Measurements from ENCODE around the gene LRRC23. TPM values are rescaled to one million over a fixed set of nuclear protein-coding genes. Genes with fewer than 3 reads are reported as not detected.

LRRC23 gene
- total RNA-seq, 1 donor from 2014 or later, result 8.6 TPM

DNA sequence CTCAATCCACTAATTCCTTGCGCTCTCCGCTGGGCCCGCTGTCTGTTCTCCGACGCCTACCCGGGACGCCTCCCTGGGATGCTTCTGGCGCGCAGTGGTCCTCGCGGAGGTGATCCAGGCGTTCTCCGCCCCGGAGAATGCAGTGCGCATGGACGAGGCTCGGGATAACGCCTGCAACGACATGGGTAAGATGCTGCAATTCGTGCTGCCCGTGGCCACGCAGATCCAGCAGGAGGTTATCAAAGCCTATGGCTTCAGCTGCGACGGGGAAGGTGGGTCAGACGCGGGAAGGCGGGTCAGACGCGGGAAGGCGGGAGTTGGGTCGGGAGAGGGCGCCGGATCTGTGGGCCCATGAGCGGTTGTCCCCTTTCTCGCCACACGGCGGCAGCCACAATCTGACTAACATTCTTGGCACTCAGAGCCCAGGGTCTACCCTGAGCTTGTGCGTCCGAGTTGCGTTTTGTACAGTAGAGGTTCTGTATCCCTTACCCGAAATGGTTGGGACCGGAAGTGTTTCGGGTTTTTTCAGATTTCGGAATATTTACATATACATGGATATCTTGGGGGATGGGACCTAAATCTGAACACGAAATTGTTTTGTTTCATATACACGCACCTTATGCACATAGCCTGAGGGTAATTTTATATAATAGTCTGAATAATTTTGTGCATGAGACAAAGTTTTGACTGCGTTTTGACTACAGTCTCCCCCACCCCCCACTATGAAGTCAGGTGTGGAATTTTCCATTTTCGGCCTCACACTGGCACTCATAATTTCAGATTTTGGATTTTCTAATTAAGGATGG lies 40.0 kb downstream of the LRRC23 start:
- H3K36me3 ChIP-seq, result no peaks in the 10 kb centered on the region
- no peaks in the 10 kb centered on the region for H3K9me3 ChIP-seq
- DNase-seq (ENCODE audit: extremely low spot score in 2 of 2), result peak in 1 of 2 donors; percentile 97
- intact Hi-C loops (cut with DNase I), result loop anchor here (5.0 kb wide), 2 partner anchors 148 to 168 kb away; partner anchors contain the start of gene C1R
- H3K4me3 ChIP-seq, result peak overlapping the region; percentile 56 to 73
- TF ChIP-seq POLR2AphosphoS5 (IDR thresholded peaks at IDR 0.05; ENCODE audit: insufficient read depth in 1 of 2, low read depth in 1 of 2), result peak; percentile 35 to 88
- peak in 1 of 2 donors; percentile 40 for TF ChIP-seq POLR2A (IDR thresholded peaks at IDR 0.05)
- TF ChIP-seq, protein P1, sequence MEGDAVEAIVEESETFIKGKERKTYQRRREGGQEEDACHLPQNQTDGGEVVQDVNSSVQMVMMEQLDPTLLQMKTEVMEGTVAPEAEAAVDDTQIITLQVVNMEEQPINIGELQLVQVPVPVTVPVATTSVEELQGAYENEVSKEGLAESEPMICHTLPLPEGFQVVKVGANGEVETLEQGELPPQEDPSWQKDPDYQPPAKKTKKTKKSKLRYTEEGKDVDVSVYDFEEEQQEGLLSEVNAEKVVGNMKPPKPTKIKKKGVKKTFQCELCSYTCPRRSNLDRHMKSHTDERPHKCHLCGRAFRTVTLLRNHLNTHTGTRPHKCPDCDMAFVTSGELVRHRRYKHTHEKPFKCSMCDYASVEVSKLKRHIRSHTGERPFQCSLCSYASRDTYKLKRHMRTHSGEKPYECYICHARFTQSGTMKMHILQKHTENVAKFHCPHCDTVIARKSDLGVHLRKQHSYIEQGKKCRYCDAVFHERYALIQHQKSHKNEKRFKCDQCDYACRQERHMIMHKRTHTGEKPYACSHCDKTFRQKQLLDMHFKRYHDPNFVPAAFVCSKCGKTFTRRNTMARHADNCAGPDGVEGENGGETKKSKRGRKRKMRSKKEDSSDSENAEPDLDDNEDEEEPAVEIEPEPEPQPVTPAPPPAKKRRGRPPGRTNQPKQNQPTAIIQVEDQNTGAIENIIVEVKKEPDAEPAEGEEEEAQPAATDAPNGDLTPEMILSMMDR (IDR thresholded peaks at IDR 0.05), result peak; percentile 54 to 98 (median 73)
- peak overlapping the region; percentile 95 for H3K27ac ChIP-seq
- H3K27me3 ChIP-seq, result no peaks in the 10 kb centered on the region
- peaks cover 34% of the 10 kb centered on the region for H3K4me1 ChIP-seq

DNA sequence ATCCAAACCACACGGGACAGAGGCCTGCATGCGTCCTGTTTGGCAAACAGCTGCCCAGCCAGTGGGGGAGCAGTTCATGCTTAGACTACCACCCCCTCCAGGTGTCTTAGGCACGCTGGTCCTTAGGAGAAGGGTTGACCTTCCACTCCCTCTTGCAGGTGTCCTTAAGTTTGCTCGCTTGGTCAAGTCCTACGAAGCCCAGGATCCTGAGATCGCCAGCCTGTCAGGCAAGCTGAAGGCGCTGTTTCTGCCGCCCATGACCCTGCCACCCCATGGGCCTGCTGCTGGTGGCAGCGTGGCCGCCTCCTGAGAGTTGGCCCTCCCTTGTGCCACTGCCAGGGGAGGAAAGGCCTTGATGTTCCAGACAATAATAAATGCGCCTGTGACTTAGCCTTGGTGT lies 41.0 kb downstream of the LRRC23 start:
- TF ChIP-seq, protein P1 (IDR thresholded peaks at IDR 0.05), result no peak
- TF ChIP-seq POLR2AphosphoS5 (IDR thresholded peaks at IDR 0.05; ENCODE audit: insufficient read depth in 1 of 2, low read depth in 1 of 2) (no peak), POLR2A (IDR thresholded peaks at IDR 0.05) (no peak)

DNA sequence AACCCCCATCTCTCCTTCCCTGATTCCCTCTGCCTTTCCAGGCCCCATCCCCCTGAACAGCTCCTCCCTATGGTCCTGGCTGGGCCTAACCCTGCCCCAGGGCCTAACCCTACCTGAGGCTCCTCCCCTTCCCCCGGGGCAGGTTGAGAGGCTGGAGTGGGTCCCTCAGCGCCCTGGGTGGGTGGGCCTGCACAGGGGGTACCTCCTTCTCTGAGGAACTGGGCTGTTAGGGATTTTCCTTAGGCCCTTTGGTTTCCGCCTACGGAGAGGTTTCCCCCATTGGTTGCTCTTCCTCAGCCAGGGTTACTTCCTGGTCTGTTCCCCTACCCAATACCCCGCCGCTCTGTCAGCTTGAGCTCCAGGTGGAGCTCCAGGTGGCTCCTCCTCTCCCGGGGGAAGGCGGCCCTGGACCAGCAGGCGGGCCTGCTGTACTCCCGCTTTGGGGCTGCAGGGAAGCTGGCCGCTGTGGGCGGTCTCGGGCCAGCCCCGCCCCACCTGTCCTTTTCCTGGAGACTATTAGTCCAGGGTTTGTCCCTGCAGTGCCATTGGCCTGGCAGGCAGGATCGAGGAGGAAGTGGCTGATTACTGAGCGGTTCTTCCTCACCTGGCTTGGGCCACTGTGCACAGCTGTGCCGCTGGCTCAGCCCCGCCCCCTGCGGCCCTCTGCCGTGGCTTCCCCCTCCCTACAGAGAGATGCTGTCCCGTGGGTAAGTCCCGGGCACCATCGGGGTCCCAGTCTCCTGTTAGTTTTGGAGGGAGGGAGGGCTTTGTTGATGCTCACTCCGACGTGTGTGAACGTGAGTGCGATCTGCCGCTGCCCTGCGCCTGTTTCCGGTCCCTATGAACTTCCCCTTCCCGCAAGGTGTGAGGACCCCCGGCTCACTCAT lies 41.7 kb downstream of the LRRC23 start:
- intact Hi-C loops (cut with DNase I), result loop anchor here (5.0 kb wide), 1 partner anchor 166 kb away; no protein-coding TSS in a partner anchor
- H3K4me3 ChIP-seq, result peak overlapping the region; percentile 27 to 35
- H3K27ac ChIP-seq, result peak overlapping the region; percentile 95
- no peaks in the 10 kb centered on the region for H3K27me3 ChIP-seq
- TF ChIP-seq, protein P1 (IDR thresholded peaks at IDR 0.05), result no peak
- TF ChIP-seq POLR2AphosphoS5 (IDR thresholded peaks at IDR 0.05; ENCODE audit: insufficient read depth in 1 of 2, low read depth in 1 of 2), result peak; percentile 77 to 78
- H3K9me3 ChIP-seq, result no peaks in the 10 kb centered on the region
- no peaks in the 10 kb centered on the region for H3K36me3 ChIP-seq
- no peak for DNase-seq (ENCODE audit: extremely low spot score in 2 of 2)
- peaks cover 31% of the 10 kb centered on the region for H3K4me1 ChIP-seq

More for the DNA sequence above, 41.0 kb downstream of the LRRC23 start:
- intact Hi-C loops (cut with DNase I), result loop anchor here (5.0 kb wide), 1 partner anchor 167 kb away; no protein-coding TSS in a partner anchor
- H3K9me3 ChIP-seq, result no peaks in the 10 kb centered on the region
- H3K4me3 ChIP-seq, result peak overlapping the region in 1 of 2 donors; percentile 27
- peak overlapping the region; percentile 95 for H3K27ac ChIP-seq
- no peaks in the 10 kb centered on the region for H3K27me3 ChIP-seq
- peaks cover 31% of the 10 kb centered on the region for H3K4me1 ChIP-seq
- no peak for DNase-seq (ENCODE audit: extremely low spot score in 2 of 2)
- no peaks in the 10 kb centered on the region for H3K36me3 ChIP-seq

DNA sequence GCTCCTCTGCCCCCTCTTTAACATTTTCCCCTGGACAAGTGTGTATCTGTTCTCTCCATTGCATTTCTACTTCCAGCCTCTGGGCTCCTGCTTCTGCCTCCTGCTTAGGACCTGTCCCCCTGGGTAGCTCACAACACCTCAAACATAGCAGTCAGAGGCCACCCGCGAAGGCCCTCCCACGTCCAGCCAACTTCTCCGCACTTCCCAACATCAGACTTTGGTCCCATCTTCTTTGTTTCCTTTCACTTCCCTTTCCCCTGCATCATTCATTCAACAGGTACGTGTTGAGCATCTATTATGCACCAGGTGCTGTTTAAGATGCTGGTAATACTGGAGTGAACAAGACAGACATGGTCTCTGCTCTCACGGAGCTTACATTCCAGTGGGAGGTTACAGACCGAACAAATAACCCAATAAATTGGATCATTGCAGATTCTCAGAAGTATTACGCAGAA lies 42.3 kb downstream of the LRRC23 start:
- Histone ChIP-seq H3K27me3 (no peaks in the 10 kb centered on the region), H3K36me3 (no peaks in the 10 kb centered on the region), H3K4me1 (peaks cover 31% of the 10 kb centered on the region), H3K4me3 (peak overlapping the region; percentile 27 to 35), H3K9me3 (no peaks in the 10 kb centered on the region), H3K27ac (peak overlapping the region; percentile 95)
- no peak for DNase-seq (ENCODE audit: extremely low spot score in 2 of 2)
- intact Hi-C loops (cut with DNase I), result loop anchor here (5.0 kb wide), 1 partner anchor 165 kb away; no protein-coding TSS in a partner anchor
- TF ChIP-seq, protein P1 (IDR thresholded peaks at IDR 0.05), result no peak
- TF ChIP-seq POLR2A (IDR thresholded peaks at IDR 0.05) (no peak), POLR2AphosphoS5 (IDR thresholded peaks at IDR 0.05; ENCODE audit: insufficient read depth in 1 of 2, low read depth in 1 of 2) (no peak)

All from vagina (tissue), 2 donors.